ENCODE results near the gene TBCD. TPM values are rescaled to one million over a fixed set of nuclear protein-coding genes. Genes with fewer than 3 reads are reported as not detected.
A peak's percentile ranks its signal among the peaks of the same experiment; 100 is the strongest.

TBCD gene
- total RNA-seq, 1 donor from 2014 or later = 44.5 TPM

- no peak for DNase-seq
Measured at GRCh38 chr17:82791532-82791931, 39.7 kb downstream of the TBCD start.

GRCh38 chr17:82793974-82794630 is 42.2 kb downstream of the TBCD start:
- DNase-seq = peak; percentile 70

DNA sequence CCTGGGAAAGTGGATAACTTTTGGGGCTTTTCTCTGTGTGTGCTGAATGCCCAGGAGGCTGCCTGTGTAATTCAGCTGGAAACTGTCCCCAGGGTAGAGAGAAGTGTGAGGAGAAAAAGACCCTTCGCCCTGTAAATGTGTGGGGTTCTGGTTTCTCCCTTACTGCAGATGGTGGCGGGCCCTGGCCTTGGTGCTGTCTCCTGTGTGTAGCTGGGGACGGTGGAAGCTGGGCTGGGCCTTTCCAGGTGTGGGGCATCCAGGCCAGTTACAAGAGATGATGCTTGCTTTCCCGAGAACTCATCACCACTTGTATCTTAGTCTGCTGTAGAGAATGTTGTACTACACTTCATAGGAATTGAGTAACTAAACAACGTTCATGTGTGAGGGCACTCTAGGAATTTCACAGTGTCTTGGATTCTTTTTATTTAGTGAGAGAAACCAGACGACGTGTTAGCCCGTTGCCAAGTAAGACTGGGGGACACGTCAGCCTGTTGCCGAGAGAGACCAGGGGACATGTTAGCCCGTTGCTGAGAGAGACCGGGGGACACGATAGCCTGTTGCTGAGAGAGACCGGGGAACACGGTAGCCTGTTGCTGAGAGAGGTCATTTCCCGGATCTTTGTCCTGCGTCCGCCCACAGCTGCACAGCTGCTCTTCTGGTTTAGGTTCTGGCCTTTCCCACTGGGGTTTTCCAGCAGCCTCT is 43.1 kb downstream of the TBCD start:
- peak; percentile 24 for DNase-seq

DNA sequence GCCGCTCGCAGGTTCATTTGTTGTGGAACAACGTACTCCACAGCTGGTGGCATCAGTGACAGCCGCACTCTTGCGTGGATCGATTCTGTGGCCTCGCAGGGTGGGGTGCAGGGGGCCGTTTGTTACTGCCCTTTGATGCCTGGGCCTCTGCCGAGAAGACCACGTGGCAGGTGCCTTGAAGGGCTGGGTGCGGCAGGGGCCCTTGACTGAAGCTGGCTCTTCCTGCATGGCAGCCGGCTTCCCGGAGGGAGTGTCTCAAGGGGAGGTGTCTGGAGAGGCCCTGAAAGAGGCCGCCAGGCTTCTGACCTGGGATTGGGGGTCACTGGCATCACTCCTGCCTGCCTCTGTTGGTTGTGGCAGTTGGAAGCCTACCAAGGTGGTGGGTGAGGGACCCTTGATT is 43.8 kb downstream of the TBCD start:
- DNase-seq = no peak

- DNase-seq = no peak
Measured at GRCh38 chr17:82797061-82797460, 45.2 kb downstream of the TBCD start.

GRCh38 chr17:82798752-82799151 is 46.9 kb downstream of the TBCD start:
- DNase-seq = no peak

DNA sequence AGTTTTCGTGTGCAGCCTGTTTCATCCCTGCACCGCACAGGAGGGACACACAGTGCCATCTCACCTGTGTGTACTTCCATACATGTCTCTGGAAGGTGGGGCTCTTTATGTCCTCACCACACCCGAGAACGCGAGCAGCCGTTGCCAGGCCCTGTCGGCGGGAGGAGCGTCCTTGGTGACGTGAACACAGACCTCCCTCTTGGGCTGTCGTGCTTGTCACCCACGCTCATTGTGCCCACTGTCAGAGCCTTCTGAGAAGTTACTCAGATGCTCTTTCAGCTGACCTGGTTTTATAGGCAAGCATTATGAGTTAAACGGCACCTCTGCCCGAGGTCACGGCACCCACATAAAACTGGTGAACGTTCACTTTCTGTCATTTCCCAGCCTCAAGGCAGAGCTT is 47.7 kb downstream of the TBCD start:
- DNase-seq = no peak

GRCh38 chr17:82800885-82801284 is 49.0 kb downstream of the TBCD start:
- no peak for DNase-seq

GRCh38 chr17:82801377-82801970 is 49.6 kb downstream of the TBCD start:
- DNase-seq = no peak

DNA sequence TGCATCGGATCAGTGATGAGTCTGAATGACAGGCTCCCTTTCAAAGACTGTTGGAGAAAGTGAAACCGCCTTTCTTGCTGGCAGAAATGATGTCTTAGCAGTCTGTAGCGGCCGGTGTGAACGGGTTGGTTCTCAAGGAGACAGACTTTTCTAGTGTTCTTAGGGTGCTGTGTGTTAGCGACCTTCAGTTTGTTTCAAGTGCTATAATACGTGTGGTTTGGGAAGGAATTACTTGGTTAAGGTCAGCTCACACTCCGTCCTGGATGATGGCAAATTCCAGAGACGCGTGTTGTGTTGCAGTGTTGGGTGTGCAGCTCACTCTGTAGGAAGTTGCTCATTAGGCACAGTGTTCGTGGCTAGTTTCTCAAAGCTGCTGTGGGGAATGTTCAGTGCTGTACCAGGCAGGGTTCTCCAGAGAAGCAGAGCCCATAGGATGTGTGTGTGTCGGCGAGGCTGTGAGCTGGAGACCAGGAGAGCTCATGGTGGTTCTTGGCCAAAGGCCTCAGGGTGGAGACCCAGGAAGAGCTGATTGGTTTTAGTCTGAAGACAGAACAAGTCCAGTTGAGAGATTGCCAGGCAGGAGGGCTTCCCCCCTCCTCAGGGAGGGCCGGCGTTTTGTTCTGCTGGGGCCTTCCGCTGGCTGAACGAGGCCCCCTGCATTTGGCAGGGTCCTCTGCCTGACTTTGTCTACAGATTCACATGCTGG is 50.4 kb downstream of the TBCD start:
- no peak for DNase-seq

GRCh38 chr17:82803185-82803584 is 51.3 kb downstream of the TBCD start:
- DNase-seq = no peak

- no peak for DNase-seq
Measured at GRCh38 chr17:82803606-82804005, 51.7 kb downstream of the TBCD start.

DNA sequence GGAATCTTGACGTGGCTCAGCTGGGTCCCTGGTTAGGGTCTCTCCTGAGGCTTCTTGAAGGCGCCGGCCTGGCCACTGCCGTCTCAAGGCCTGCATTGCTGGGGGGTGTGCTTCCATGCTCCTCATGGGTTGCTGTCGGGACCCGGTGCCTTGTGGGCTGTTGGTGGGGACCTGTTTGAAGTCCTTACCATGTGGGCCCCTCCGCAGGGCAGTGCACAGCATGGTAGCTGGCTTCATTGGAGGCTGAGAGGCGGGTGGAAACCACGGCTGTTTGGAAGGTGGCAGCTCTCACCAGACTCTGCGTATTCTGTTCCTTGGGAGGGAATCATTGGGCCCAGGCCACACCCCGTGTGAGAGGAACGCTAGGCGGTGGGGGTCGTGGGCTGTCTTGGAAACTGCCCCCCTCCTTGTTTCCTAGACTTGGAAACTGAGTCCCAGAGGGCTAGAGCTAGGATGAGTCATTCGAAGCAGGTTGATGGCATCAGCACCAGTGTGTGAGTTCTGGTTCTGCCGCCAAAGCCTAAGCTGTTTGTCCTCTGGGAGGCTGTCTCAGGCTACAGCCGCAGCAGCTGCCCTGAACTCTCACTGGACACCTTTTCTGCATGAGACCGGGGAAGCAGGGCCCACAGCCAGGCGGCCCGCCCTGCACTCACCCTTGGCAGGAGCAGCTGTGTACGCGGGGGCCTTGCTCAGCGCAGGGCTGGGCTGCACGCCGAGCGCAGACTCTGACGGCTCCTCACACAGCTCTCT is 52.8 kb downstream of the TBCD start:
- DNase-seq = peak; percentile 68

GRCh38 chr17:82805254-82805653 is 53.4 kb downstream of the TBCD start:
- DNase-seq = no peak

- no peak for DNase-seq
Measured at GRCh38 chr17:82805823-82806222, 54.0 kb downstream of the TBCD start.

DNA sequence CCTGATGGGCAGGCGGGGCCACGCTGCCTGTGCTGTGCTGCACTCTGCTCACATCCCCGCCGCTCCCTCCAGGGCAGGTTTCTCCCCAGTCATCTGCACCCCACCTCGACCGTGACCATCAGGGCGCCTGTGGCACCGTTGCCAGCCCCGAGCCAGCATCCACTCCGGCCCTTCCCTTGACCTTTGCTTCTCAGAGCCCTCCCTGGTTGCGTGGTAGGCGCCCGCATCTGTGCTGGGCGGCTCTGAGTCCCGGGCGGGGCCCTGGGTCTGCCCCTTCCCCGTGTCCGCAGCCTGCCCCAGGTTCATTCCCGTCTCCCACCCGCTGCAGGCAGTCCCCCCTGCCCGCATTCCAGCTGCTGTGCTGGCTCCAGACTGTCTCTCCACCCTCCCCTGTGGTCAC is 54.8 kb downstream of the TBCD start:
- DNase-seq = no peak

- DNase-seq = no peak
Measured at GRCh38 chr17:82807101-82807500, 55.2 kb downstream of the TBCD start.

- no peak for DNase-seq
Measured at GRCh38 chr17:82807562-82807961, 55.7 kb downstream of the TBCD start.

GRCh38 chr17:82808006-82808405 is 56.1 kb downstream of the TBCD start:
- no peak for DNase-seq

DNA sequence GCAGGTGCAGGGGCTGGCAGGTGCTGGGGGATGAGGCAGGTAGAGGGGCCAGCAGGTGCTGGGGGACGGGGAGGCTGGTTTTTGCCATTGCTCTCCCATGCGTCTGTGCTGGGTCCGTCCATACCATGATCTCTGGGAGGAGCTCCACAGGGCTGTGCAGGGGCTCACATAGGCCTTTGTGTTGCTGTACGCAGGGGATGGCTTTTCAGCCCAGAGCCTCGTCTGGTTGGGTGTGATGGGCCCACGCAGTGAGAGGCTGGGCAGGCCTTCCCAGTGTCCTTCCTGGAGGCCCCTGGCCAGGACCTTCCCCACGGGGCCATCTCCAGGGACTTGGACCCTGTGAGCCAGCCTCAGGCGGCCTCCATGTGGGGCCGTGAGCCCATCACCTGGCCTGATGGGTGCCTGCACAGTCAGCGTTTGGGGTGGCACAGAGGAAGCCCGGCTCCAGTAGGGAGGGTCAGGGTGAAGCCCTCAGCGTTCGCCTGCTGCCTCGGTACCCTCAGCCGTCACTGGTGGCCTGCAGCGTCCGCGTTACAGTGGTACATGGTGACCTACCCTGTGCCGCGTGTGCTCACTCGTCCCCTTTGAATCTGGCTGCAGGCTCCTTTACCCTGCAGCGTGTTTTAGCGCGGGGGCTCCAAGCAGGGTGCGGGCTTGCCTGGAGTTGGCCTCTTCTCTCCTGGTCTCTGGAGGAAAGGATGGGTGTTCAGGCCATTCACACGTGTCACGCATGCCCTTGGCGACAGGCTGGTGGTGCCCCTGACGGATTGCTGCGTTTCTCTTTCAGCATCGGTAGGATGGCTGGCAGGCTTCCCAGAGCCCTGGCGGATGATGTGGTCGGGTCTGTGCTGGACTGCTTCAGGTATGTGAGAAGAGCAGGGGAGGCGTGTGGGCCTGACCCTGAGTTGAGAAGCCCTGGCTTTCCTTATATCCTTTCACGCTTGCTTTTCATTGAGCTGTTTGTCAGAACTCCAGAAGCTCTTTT is 57.3 kb downstream of the TBCD start:
- no peak for DNase-seq
